ENCODE data around the gene SLC37A1. TPM values are rescaled to one million over a fixed set of nuclear protein-coding genes. Genes with fewer than 3 reads are reported as not detected.

Gene SLC37A1
- total RNA-seq, 2 experiments from 2014 or later: 12.8 to 14.9 TPM

GRCh38 chr21:42568866-42569731, 55.4 kb downstream of the SLC37A1 start:
- Mint-ChIP-seq H3K4me1 (ENCODE audit: low read depth) (no peaks in the 10 kb centered on the region), H3K4me3 (no peak overlapping the region), H3K27ac (no peak overlapping the region), H3K27me3 (no peaks in the 10 kb centered on the region), H3K9me3 (no peaks in the 10 kb centered on the region), H3K36me3 (ENCODE audit: low read depth) (peaks cover 6% of the 10 kb centered on the region)
- ChIA-PET CTCF (interaction anchor here (1.2 kb wide), 1 partner anchor 24 kb away, joined by 3 read pairs; no protein-coding TSS in a partner anchor), POLR2A (interaction anchor here (0.5 to 0.6 kb wide), 2 partner anchors 22 to 706 kb away, joined by 3 read pairs; no protein-coding TSS in a partner anchor)
- intact Hi-C loops (cut with micrococcal nuclease): no loop called here
- no peak for ATAC-seq
- no peak for TF ChIP-seq CTCF (IDR thresholded peaks at IDR 0.05)
- DNase-seq: no peak

GRCh38 chr21:42569732-42570301, 56.2 kb downstream of the SLC37A1 start:
- no peak for TF ChIP-seq CTCF (IDR thresholded peaks at IDR 0.05)
- Mint-ChIP-seq H3K4me1 (ENCODE audit: low read depth) (no peaks in the 10 kb centered on the region), H3K4me3 (no peak overlapping the region), H3K27ac (no peak overlapping the region), H3K36me3 (ENCODE audit: low read depth) (peaks cover 8% of the 10 kb centered on the region), H3K9me3 (no peaks in the 10 kb centered on the region), H3K27me3 (no peaks in the 10 kb centered on the region)
- ChIA-PET POLR2A (no interaction called here), CTCF (no interaction called here)
- intact Hi-C loops (cut with micrococcal nuclease): no loop called here
- DNase-seq: no peak
- no peak for ATAC-seq

GRCh38 chr21:42570362-42570761, 56.7 kb downstream of the SLC37A1 start:
- H3K4me1 Mint-ChIP-seq (ENCODE audit: low read depth): no peaks in the 10 kb centered on the region
- TF ChIP-seq CTCF (IDR thresholded peaks at IDR 0.05): no peak
- intact Hi-C loops (cut with micrococcal nuclease): no loop called here
- H3K36me3 Mint-ChIP-seq (ENCODE audit: low read depth): peaks cover 9% of the 10 kb centered on the region
- no peak for DNase-seq
- no peaks in the 10 kb centered on the region for H3K9me3 Mint-ChIP-seq
- no peak overlapping the region for H3K4me3 Mint-ChIP-seq
- no peaks in the 10 kb centered on the region for H3K27me3 Mint-ChIP-seq
- CTCF ChIA-PET: no interaction called here
- POLR2A ChIA-PET: no interaction called here
- no peak overlapping the region for H3K27ac Mint-ChIP-seq
- ATAC-seq: no peak

GRCh38 chr21:42570841-42571387, 57.3 kb downstream of the SLC37A1 start:
- CTCF ChIA-PET: no interaction called here
- H3K36me3 Mint-ChIP-seq (ENCODE audit: low read depth): peaks cover 15% of the 10 kb centered on the region
- ATAC-seq (no peak), DNase-seq (no peak)
- POLR2A ChIA-PET: no interaction called here
- H3K27ac Mint-ChIP-seq: no peak overlapping the region
- TF ChIP-seq CTCF (IDR thresholded peaks at IDR 0.05): no peak
- H3K4me1 Mint-ChIP-seq (ENCODE audit: low read depth): no peaks in the 10 kb centered on the region
- no peak overlapping the region for H3K4me3 Mint-ChIP-seq
- H3K9me3 Mint-ChIP-seq: peaks cover under 1% of the 10 kb centered on the region
- intact Hi-C loops (cut with micrococcal nuclease): no loop called here
- no peaks in the 10 kb centered on the region for H3K27me3 Mint-ChIP-seq
